Osteocyte (in vitro differentiated cells): ENCODE results near the gene AAK1. TPM values are rescaled to one million over a fixed set of nuclear protein-coding genes. Genes with fewer than 3 reads are reported as not detected.
"Not testable (repeated sequence)": the region's sequence is repeated elsewhere in the genome, so short reads cannot be mapped to it uniquely, and the experiment has no call there.

ENCODE experiments used
- DNase-seq: peaks from one replicate; pipeline ENCODE4 v3.0.0; 2021; ENCODE audit warnings: mixed read lengths; ENCODE audit not compliant: unreplicated experiment; ENCODE audit errors: extremely low spot score
- H3K27ac Mint-ChIP-seq: one replicate; pipeline ENCODE4 v1.8.0; 2021; ENCODE audit warnings: mild to moderate bottlenecking, mixed read lengths; ENCODE audit not compliant: unreplicated experiment
- H3K27me3 Mint-ChIP-seq: one replicate; pipeline ENCODE4 v1.8.0; 2021; ENCODE audit warnings: mixed read lengths; ENCODE audit not compliant: unreplicated experiment
- H3K36me3 Mint-ChIP-seq: one replicate; pipeline ENCODE4 v1.8.0; 2021; ENCODE audit warnings: mixed read lengths; ENCODE audit not compliant: unreplicated experiment
- H3K4me1 Mint-ChIP-seq: one replicate; pipeline ENCODE4 v1.8.0; 2021; ENCODE audit warnings: mixed read lengths; ENCODE audit not compliant: unreplicated experiment
- H3K4me3 Mint-ChIP-seq: one replicate; pipeline ENCODE4 v1.8.0; 2021; ENCODE audit warnings: mild to moderate bottlenecking, moderate library complexity, mixed read lengths; ENCODE audit not compliant: unreplicated experiment
- H3K9me3 Mint-ChIP-seq: one replicate; pipeline ENCODE4 v1.8.0; 2021; ENCODE audit warnings: mixed read lengths; ENCODE audit not compliant: unreplicated experiment
- CTCF ChIP-seq: fragments of 200-600 bp; sonication (generic); IDR thresholded peaks from 2 replicates; pipeline ENCODE4 v1.5.0; 2021; ENCODE audit warnings: antibody characterized with exemption, mild to moderate bottlenecking, moderate library complexity
- total RNA-seq: library from RNA; stranded (reverse); gene quantifications from 2 replicates; pipeline ENCODE4 v1.2.1, GENCODE V29; 2021

The AAK1 gene
- total RNA-seq, 1 donor from 2014 or later: 66.0 TPM

GRCh38 chr2:69615969-69616368, 27.6 kb downstream of the AAK1 start:
- DNase-seq: no peak
- H3K4me1 Mint-ChIP-seq: peaks cover 12% of the 10 kb centered on the region
- no peak overlapping the region for H3K27ac Mint-ChIP-seq
- no peaks in the 10 kb centered on the region for H3K9me3 Mint-ChIP-seq
- H3K27me3 Mint-ChIP-seq: no peaks in the 10 kb centered on the region
- peaks cover 3% of the 10 kb centered on the region for H3K36me3 Mint-ChIP-seq
- H3K4me3 Mint-ChIP-seq: no peak overlapping the region
- TF ChIP-seq CTCF: no peak

- Mint-ChIP-seq H3K9me3 (peaks cover 2% of the 10 kb centered on the region), H3K4me1 (peaks cover 12% of the 10 kb centered on the region), H3K36me3 (peaks cover 8% of the 10 kb centered on the region), H3K27ac (no peak overlapping the region), H3K27me3 (no peaks in the 10 kb centered on the region), H3K4me3 (no peak overlapping the region)
- no peak for DNase-seq
- TF ChIP-seq CTCF: no peak
These were observed 28.4 kb downstream of the AAK1 start for GRCh38 chr2:69615078-69615625.

- no peak overlapping the region for H3K27ac Mint-ChIP-seq
- H3K4me1 Mint-ChIP-seq: peaks cover 14% of the 10 kb centered on the region
- peaks cover 4% of the 10 kb centered on the region for H3K9me3 Mint-ChIP-seq
- no peak for TF ChIP-seq CTCF
- H3K27me3 Mint-ChIP-seq: no peaks in the 10 kb centered on the region
- DNase-seq: no peak
- peaks cover 11% of the 10 kb centered on the region for H3K36me3 Mint-ChIP-seq
- H3K4me3 Mint-ChIP-seq: no peak overlapping the region
These were observed 30.8 kb downstream of the AAK1 start for GRCh38 chr2:69612707-69613106.

GRCh38 chr2:69612200-69612599, 31.3 kb downstream of the AAK1 start:
- H3K36me3 Mint-ChIP-seq: peaks cover 11% of the 10 kb centered on the region
- H3K4me3 Mint-ChIP-seq: no peak overlapping the region
- H3K27me3 Mint-ChIP-seq: no peaks in the 10 kb centered on the region
- H3K4me1 Mint-ChIP-seq: peaks cover 14% of the 10 kb centered on the region
- no peak for TF ChIP-seq CTCF
- H3K9me3 Mint-ChIP-seq: peaks cover 4% of the 10 kb centered on the region
- H3K27ac Mint-ChIP-seq: no peak overlapping the region
- DNase-seq: no peak

- Mint-ChIP-seq H3K27me3 (no peaks in the 10 kb centered on the region), H3K36me3 (peaks cover 15% of the 10 kb centered on the region), H3K9me3 (peaks cover 14% of the 10 kb centered on the region), H3K4me1 (peaks cover 9% of the 10 kb centered on the region), H3K27ac (no peak overlapping the region), H3K4me3 (no peak overlapping the region)
- DNase-seq: no peak
- TF ChIP-seq CTCF: no peak
These were observed 35.4 kb downstream of the AAK1 start for GRCh38 chr2:69608109-69608508.

GRCh38 chr2:69606771-69607170, 36.8 kb downstream of the AAK1 start:
- not testable (repeated sequence) for H3K4me1 Mint-ChIP-seq
- peaks cover 15% of the 10 kb centered on the region for H3K36me3 Mint-ChIP-seq

More at GRCh38 chr2:69606771-69607170, 36.8 kb downstream of the AAK1 start:
- not testable (repeated sequence) for H3K4me3 Mint-ChIP-seq, H3K27ac Mint-ChIP-seq, H3K27me3 Mint-ChIP-seq, DNase-seq
- H3K9me3 Mint-ChIP-seq: peaks cover 14% of the 10 kb centered on the region
